Skeletal muscle satellite cell (primary cell): ENCODE measurements around the gene EPHA8.

Experiments used
- H3K27me3 ChIP-seq: 2 replicates; pipeline ENCODE4 v1.7.0; 2013; ENCODE audit warnings: low read length; ENCODE audit not compliant: control insufficient read depth, insufficient read depth
- H3K36me3 ChIP-seq: 2 replicates; pipeline ENCODE4 v1.7.0; 2013; ENCODE audit warnings: mild to moderate bottlenecking, control low read depth, low read length; ENCODE audit not compliant: insufficient read depth
- H3K4me1 ChIP-seq: 2 replicates; pipeline ENCODE4 v1.7.0; 2013; ENCODE audit warnings: low read length; ENCODE audit not compliant: control insufficient read depth, insufficient read depth
- H3K4me2 ChIP-seq: 2 replicates; pipeline ENCODE4 v1.7.0; 2013; ENCODE audit warnings: mild to moderate bottlenecking, low read length
- H3K4me3 ChIP-seq: 2 replicates; pipeline ENCODE4 v1.7.0; 2013; ENCODE audit warnings: low read length
- H3K9ac ChIP-seq: 2 replicates; pipeline ENCODE4 v1.7.0; 2013; ENCODE audit warnings: mild to moderate bottlenecking, low read depth, low read length, moderate library complexity
- H3K9me3 ChIP-seq: replicated peaks from 2 replicates; pipeline ENCODE4 v1.7.0; 2013; ENCODE audit warnings: mild to moderate bottlenecking, control low read depth, low read length

Gene EPHA8

GRCh38 chr1:22526677-22527076 is 36.6 kb upstream of the EPHA8 start:
- Histone ChIP-seq H3K36me3 (peaks cover 37% of the 10 kb centered on the region), H3K27me3 (no peaks in the 10 kb centered on the region), H3K9ac (no peak overlapping the region), H3K9me3 (no peaks in the 10 kb centered on the region), H3K4me1 (no peaks in the 10 kb centered on the region), H3K4me3 (no peak overlapping the region), H3K4me2 (no peak overlapping the region)

GRCh38 chr1:22527122-22527521 is 36.2 kb upstream of the EPHA8 start:
- peaks cover 33% of the 10 kb centered on the region for H3K36me3 ChIP-seq
- no peaks in the 10 kb centered on the region for H3K27me3 ChIP-seq
- no peak overlapping the region for H3K4me3 ChIP-seq
- H3K9me3 ChIP-seq, result no peaks in the 10 kb centered on the region
- H3K4me2 ChIP-seq, result no peak overlapping the region
- no peaks in the 10 kb centered on the region for H3K4me1 ChIP-seq
- no peak overlapping the region for H3K9ac ChIP-seq

GRCh38 chr1:22527555-22528296 is 35.6 kb upstream of the EPHA8 start:
- H3K36me3 ChIP-seq, result peaks cover 31% of the 10 kb centered on the region
- no peaks in the 10 kb centered on the region for H3K4me1 ChIP-seq
- H3K4me3 ChIP-seq, result no peak overlapping the region
- H3K9ac ChIP-seq, result no peak overlapping the region
- H3K9me3 ChIP-seq, result no peaks in the 10 kb centered on the region
- no peaks in the 10 kb centered on the region for H3K27me3 ChIP-seq
- H3K4me2 ChIP-seq, result no peak overlapping the region

- H3K4me3 ChIP-seq, result no peak overlapping the region
- no peaks in the 10 kb centered on the region for H3K4me1 ChIP-seq
- no peak overlapping the region for H3K4me2 ChIP-seq
- no peak overlapping the region for H3K9ac ChIP-seq
- H3K36me3 ChIP-seq, result peaks cover 31% of the 10 kb centered on the region
- no peaks in the 10 kb centered on the region for H3K9me3 ChIP-seq
- H3K27me3 ChIP-seq, result no peaks in the 10 kb centered on the region
Measured at GRCh38 chr1:22528451-22528850, 34.8 kb upstream of the EPHA8 start.

- Histone ChIP-seq H3K9ac (no peak overlapping the region), H3K4me3 (no peak overlapping the region), H3K4me1 (no peaks in the 10 kb centered on the region), H3K4me2 (no peak overlapping the region), H3K27me3 (no peaks in the 10 kb centered on the region), H3K9me3 (no peaks in the 10 kb centered on the region), H3K36me3 (peaks cover 16% of the 10 kb centered on the region)
Measured at GRCh38 chr1:22529901-22530621, 33.2 kb upstream of the EPHA8 start.

GRCh38 chr1:22530715-22531114 is 32.6 kb upstream of the EPHA8 start:
- Histone ChIP-seq H3K27me3 (no peaks in the 10 kb centered on the region), H3K9me3 (no peaks in the 10 kb centered on the region), H3K4me2 (no peak overlapping the region), H3K4me3 (no peak overlapping the region), H3K36me3 (peaks cover 13% of the 10 kb centered on the region), H3K9ac (no peak overlapping the region), H3K4me1 (no peaks in the 10 kb centered on the region)

- Histone ChIP-seq H3K4me1 (no peaks in the 10 kb centered on the region), H3K4me3 (no peak overlapping the region), H3K4me2 (no peak overlapping the region), H3K9me3 (no peaks in the 10 kb centered on the region), H3K36me3 (peaks cover 13% of the 10 kb centered on the region), H3K9ac (no peak overlapping the region), H3K27me3 (no peaks in the 10 kb centered on the region)
Measured at GRCh38 chr1:22531251-22531650, 32.0 kb upstream of the EPHA8 start.

GRCh38 chr1:22533244-22533895 is 29.9 kb upstream of the EPHA8 start:
- H3K27me3 ChIP-seq, result no peaks in the 10 kb centered on the region
- no peaks in the 10 kb centered on the region for H3K36me3 ChIP-seq
- no peaks in the 10 kb centered on the region for H3K9me3 ChIP-seq
- no peak overlapping the region for H3K4me3 ChIP-seq
- H3K9ac ChIP-seq, result no peak overlapping the region
- no peak overlapping the region for H3K4me2 ChIP-seq
- H3K4me1 ChIP-seq, result no peaks in the 10 kb centered on the region

GRCh38 chr1:22534951-22535350 is 28.3 kb upstream of the EPHA8 start:
- H3K36me3 ChIP-seq, result no peaks in the 10 kb centered on the region
- no peaks in the 10 kb centered on the region for H3K4me1 ChIP-seq
- no peaks in the 10 kb centered on the region for H3K9me3 ChIP-seq
- H3K4me3 ChIP-seq, result no peak overlapping the region
- no peak overlapping the region for H3K4me2 ChIP-seq
- H3K27me3 ChIP-seq, result no peaks in the 10 kb centered on the region
- H3K9ac ChIP-seq, result no peak overlapping the region

GRCh38 chr1:22535399-22535798 is 27.9 kb upstream of the EPHA8 start:
- no peaks in the 10 kb centered on the region for H3K36me3 ChIP-seq
- H3K4me1 ChIP-seq, result no peaks in the 10 kb centered on the region
- no peak overlapping the region for H3K4me2 ChIP-seq
- no peak overlapping the region for H3K9ac ChIP-seq
- H3K27me3 ChIP-seq, result no peaks in the 10 kb centered on the region
- H3K9me3 ChIP-seq, result no peaks in the 10 kb centered on the region
- no peak overlapping the region for H3K4me3 ChIP-seq

GRCh38 chr1:22536506-22536905 is 26.8 kb upstream of the EPHA8 start:
- H3K36me3 ChIP-seq, result no peaks in the 10 kb centered on the region

More at GRCh38 chr1:22536506-22536905, 26.8 kb upstream of the EPHA8 start:
- Histone ChIP-seq H3K27me3 (no peaks in the 10 kb centered on the region), H3K9ac (no peak overlapping the region), H3K4me2 (no peak overlapping the region), H3K9me3 (no peaks in the 10 kb centered on the region), H3K4me1 (no peaks in the 10 kb centered on the region), H3K4me3 (no peak overlapping the region)
